ENCODE results near the gene YDJC.

- no peak for TF ChIP-seq CTCF (conservative IDR thresholded peaks at IDR 0.05 in 1 of 2, IDR thresholded peaks at IDR 0.05 in 1 of 2; ENCODE audit: low read depth in 1 of 2, low read length in 2 of 2)
- TF ChIP-seq EZH2 (IDR thresholded peaks at IDR 0.05; ENCODE audit: low read length, missing control alignments) = no peak
Measured at GRCh38 chr22:21641789-21642583, 12.2 kb upstream of the YDJC start, which contains the start of gene SDF2L1.

Measured in fibroblast of lung (primary cell).